Panc1 (cell line): ENCODE results near the gene ADCY2.

ENCODE experiments used
- CTCF ChIP-seq: fragments of 450-650 bp; IDR thresholded peaks from 2 replicates; pipeline ENCODE4 v1.5.1; 2017; ENCODE audit warnings: mild to moderate bottlenecking
- TCF7L2 ChIP-seq: IDR thresholded peaks from 2 replicates; pipeline ENCODE4 v1.6.1; 2011; ENCODE audit warnings: mild to moderate bottlenecking, low read depth, low read length, inconsistent platforms

- no peak for TF ChIP-seq TCF7L2
- no peak for TF ChIP-seq CTCF
Measured at GRCh38 chr5:7393921-7394799, 1.8 kb upstream of the ADCY2 start.
